Panc1 (cell line): ENCODE data around the gene NPHP1. TPM values are rescaled to one million over a fixed set of nuclear protein-coding genes. Genes with fewer than 3 reads are reported as not detected.
"Not testable (repeated sequence)": the region's sequence is repeated elsewhere in the genome, so short reads cannot be mapped to it uniquely, and the experiment has no call there.

ENCODE experiments used
- ATAC-seq: fragments of 200-7000 bp; cut with Tn5 transposase; 2 replicates; pipeline ENCODE4 v1.9.1; 2020; ENCODE audit warnings: mild to moderate bottlenecking, moderate library complexity
- BruUV-seq: library from RNA; stranded (reverse); fragments of 400-500 nt; replicated peaks from 2 replicates; lab custom pipeline; 2021; lab: Mats Ljungman, UMichigan
- CTCF ChIA-PET: fragments of 300-600 bp; sonication (Branson Sonifier 250); formaldehyde crosslinking; loops from one replicate; lab custom pipeline; 2022; ENCODE audit warnings: antibody characterized with exemption; lab: Charles Lee
- POLR2A ChIA-PET: fragments of 300-600 bp; sonication (Branson Sonifier 250); formaldehyde crosslinking; loops from one replicate; lab custom pipeline; 2022; ENCODE audit warnings: antibody characterized with exemption; lab: Charles Lee
- DNase-seq: peaks from one replicate; pipeline ENCODE4 v3.0.0-alpha.2; 2010; ENCODE audit warnings: low read depth, low spot score
- H3K27ac ChIP-seq: 2 replicates; pipeline ENCODE4 v1.5.1; 2011; ENCODE audit warnings: mild to moderate bottlenecking, low read length, inconsistent platforms
- H3K27me3 ChIP-seq: fragments of 200-500 bp; sonication (Bioruptor generic); 2 replicates; pipeline ENCODE4 v1.6.0; 2014; ENCODE audit warnings: low read length, inconsistent platforms; ENCODE audit not compliant: control insufficient read depth, insufficient read depth
- H3K36me3 ChIP-seq: fragments of 200-500 bp; sonication (Bioruptor generic); 2 replicates; pipeline ENCODE4 v1.5.1; 2014; ENCODE audit warnings: inconsistent platforms, mild to moderate bottlenecking, low read length, moderate library complexity; ENCODE audit not compliant: control insufficient read depth, insufficient read depth
- H3K4me1 ChIP-seq: 2 replicates; pipeline ENCODE4 v1.5.1; 2011; ENCODE audit warnings: inconsistent platforms, mild to moderate bottlenecking, low read length, moderate library complexity; ENCODE audit not compliant: control insufficient read depth, insufficient read depth
- H3K4me3 ChIP-seq, 2 experiments: 2 replicates each; pipeline ENCODE4 v1.5.1; 2011 to 2012; ENCODE audit warnings: low read depth in 2 of 2, low read length in 2 of 2, mild to moderate bottlenecking in 2 of 2, inconsistent platforms in 1 of 2, moderate library complexity in 1 of 2
- H3K9me3 ChIP-seq: fragments of 200-500 bp; sonication (Bioruptor generic); 2 replicates; pipeline ENCODE4 v1.5.1; 2014; ENCODE audit warnings: low read depth, mild to moderate bottlenecking, inconsistent platforms, low read length, moderate library complexity; ENCODE audit not compliant: control insufficient read depth, insufficient read depth
- POLR2AphosphoS5 ChIP-seq: IDR thresholded peaks from 2 replicates; pipeline ENCODE4 v1.6.1; 2012; ENCODE audit warnings: mild to moderate bottlenecking, low read depth, low read length, moderate library complexity
- SIN3A ChIP-seq: IDR thresholded peaks from 2 replicates; pipeline ENCODE4 v1.6.1; 2012; ENCODE audit warnings: low read depth, mild to moderate bottlenecking, low read length, moderate library complexity, borderline replicate concordance; ENCODE audit not compliant: insufficient read depth
- TCF7L2 ChIP-seq: IDR thresholded peaks from 2 replicates; pipeline ENCODE4 v1.6.1; 2011; ENCODE audit warnings: mild to moderate bottlenecking, low read depth, low read length, inconsistent platforms
- in situ Hi-C: cut with HindIII; loops from 2 replicates; pipeline ENCODE4 v1.10.0; 2016; ENCODE audit warnings: low sequenced_read_pairs, low pct_unique_long_range_greater_than_20kb
- intact Hi-C: fragments of 100-400 bp; cut with micrococcal nuclease; formaldehyde crosslinking; loops from one replicate; pipeline ENCODE4 v1.10.0; 2022; ENCODE audit not compliant: unreplicated experiment
- total RNA-seq: library from RNA; stranded (reverse); gene quantifications from one replicate; pipeline ENCODE4 v1.2.1, GENCODE V29; 2021; ENCODE audit not compliant: unreplicated experiment
- TF ChIP-seq, protein P1 (sequence below), 2 experiments: IDR thresholded peaks; 2 replicates each; pipeline ENCODE4 v1.6.1; 2011 to 2012; ENCODE audit warnings: low read depth in 2 of 2, control low read depth in 1 of 2, low read length in 1 of 2, mild to moderate bottlenecking in 1 of 2, moderate library complexity in 1 of 2; ENCODE audit not compliant: insufficient read depth in 1 of 2
- TF ChIP-seq, protein P2 (sequence below): fragments of 450-650 bp; IDR thresholded peaks from 2 replicates; pipeline ENCODE4 v1.5.1; 2017; ENCODE audit warnings: mild to moderate bottlenecking

NPHP1 gene
- total RNA-seq, 1 experiment from 2014 or later: 7.2 TPM

DNA sequence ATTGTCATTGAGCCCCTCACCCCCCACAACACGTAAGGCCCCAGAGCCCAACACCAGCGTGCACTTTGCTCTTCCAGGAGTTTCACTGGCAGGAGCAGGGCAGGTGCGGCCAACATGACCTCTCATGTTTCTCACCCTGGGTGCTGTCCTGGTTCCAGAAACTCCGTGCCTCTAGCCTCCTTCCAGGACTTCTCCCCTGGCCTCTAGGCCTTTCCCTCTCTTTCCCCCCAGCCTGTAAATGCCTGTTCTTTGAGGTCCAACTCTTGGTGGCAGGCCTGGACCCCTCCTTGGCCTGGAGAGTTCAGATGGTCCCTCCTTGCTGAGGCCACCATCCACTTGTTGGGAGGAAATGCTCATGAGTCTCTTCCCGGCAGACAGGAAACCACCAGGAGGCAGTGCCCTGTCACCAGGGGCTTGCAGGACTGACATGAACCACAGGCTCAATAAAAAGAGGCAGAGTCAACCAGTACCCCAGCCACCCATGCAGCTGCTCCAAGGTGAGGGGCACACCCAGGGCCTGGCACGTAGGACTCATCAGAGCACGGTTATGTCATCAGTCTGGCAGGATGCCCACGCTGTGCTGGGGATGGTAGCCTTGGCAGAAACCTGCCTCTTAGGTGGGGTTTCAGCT is 90.7 kb downstream of the NPHP1 start:
- H3K36me3 ChIP-seq: no peaks in the 10 kb centered on the region; the same call in 1 of the 2 replicates
- POLR2A ChIA-PET: no interaction called here
- H3K4me3 ChIP-seq: peak overlapping the region; percentile 72 to 86
- BruUV-seq: no TSS peak
- intact Hi-C loops: no loop called here
- ATAC-seq (peak; percentile 56), DNase-seq (no peak)
- peaks cover 32% of the 10 kb centered on the region for H3K4me1 ChIP-seq
- no peaks in the 10 kb centered on the region for H3K27me3 ChIP-seq
- H3K9me3 ChIP-seq: peaks cover 3% of the 10 kb centered on the region; the same call in 1 of the 2 replicates
- CTCF ChIA-PET: no interaction called here
- in situ Hi-C loops: no loop called here
- peak overlapping the region; percentile 99 for H3K27ac ChIP-seq
- TF ChIP-seq, protein P1, sequence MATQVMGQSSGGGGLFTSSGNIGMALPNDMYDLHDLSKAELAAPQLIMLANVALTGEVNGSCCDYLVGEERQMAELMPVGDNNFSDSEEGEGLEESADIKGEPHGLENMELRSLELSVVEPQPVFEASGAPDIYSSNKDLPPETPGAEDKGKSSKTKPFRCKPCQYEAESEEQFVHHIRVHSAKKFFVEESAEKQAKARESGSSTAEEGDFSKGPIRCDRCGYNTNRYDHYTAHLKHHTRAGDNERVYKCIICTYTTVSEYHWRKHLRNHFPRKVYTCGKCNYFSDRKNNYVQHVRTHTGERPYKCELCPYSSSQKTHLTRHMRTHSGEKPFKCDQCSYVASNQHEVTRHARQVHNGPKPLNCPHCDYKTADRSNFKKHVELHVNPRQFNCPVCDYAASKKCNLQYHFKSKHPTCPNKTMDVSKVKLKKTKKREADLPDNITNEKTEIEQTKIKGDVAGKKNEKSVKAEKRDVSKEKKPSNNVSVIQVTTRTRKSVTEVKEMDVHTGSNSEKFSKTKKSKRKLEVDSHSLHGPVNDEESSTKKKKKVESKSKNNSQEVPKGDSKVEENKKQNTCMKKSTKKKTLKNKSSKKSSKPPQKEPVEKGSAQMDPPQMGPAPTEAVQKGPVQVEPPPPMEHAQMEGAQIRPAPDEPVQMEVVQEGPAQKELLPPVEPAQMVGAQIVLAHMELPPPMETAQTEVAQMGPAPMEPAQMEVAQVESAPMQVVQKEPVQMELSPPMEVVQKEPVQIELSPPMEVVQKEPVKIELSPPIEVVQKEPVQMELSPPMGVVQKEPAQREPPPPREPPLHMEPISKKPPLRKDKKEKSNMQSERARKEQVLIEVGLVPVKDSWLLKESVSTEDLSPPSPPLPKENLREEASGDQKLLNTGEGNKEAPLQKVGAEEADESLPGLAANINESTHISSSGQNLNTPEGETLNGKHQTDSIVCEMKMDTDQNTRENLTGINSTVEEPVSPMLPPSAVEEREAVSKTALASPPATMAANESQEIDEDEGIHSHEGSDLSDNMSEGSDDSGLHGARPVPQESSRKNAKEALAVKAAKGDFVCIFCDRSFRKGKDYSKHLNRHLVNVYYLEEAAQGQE (IDR thresholded peaks at IDR 0.05; ENCODE audit: insufficient read depth in 1 of 2, low read depth in 2 of 2, low read length in 1 of 2): no peak; a peak in 1 of 4 replicates
- peak; percentile 66; the same call in 1 of the 2 replicates for TF ChIP-seq SIN3A
- TF ChIP-seq TCF7L2: no peak
- TF ChIP-seq, protein P2, sequence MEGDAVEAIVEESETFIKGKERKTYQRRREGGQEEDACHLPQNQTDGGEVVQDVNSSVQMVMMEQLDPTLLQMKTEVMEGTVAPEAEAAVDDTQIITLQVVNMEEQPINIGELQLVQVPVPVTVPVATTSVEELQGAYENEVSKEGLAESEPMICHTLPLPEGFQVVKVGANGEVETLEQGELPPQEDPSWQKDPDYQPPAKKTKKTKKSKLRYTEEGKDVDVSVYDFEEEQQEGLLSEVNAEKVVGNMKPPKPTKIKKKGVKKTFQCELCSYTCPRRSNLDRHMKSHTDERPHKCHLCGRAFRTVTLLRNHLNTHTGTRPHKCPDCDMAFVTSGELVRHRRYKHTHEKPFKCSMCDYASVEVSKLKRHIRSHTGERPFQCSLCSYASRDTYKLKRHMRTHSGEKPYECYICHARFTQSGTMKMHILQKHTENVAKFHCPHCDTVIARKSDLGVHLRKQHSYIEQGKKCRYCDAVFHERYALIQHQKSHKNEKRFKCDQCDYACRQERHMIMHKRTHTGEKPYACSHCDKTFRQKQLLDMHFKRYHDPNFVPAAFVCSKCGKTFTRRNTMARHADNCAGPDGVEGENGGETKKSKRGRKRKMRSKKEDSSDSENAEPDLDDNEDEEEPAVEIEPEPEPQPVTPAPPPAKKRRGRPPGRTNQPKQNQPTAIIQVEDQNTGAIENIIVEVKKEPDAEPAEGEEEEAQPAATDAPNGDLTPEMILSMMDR: peak; percentile 61
- peak; percentile 61; the same call in 1 of the 2 replicates for TF ChIP-seq POLR2AphosphoS5

DNA sequence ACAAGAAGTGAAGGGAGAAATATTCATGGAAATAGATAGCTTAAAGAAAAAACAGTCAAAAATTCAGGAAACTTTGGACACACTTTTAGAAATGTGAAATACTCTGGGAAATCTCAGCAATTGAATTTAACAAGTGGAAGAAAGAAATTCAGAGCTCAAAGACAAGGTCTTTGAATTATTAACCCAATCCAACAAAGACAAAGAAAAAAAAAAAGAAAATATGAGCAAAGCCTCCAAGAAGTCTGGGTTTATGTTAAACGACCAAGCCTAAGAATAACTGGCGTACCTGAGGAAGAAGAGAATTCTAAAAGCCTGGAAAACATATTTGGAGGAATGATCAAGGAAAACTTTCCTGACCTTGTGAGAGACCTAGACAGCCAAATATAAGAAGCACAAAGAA is 96.5 kb downstream of the NPHP1 start:
- DNase-seq, H3K27me3 ChIP-seq, ATAC-seq, H3K9me3 ChIP-seq, intact Hi-C loops, H3K36me3 ChIP-seq, CTCF ChIA-PET, POLR2A ChIA-PET, H3K4me3 ChIP-seq, in situ Hi-C loops, BruUV-seq: not testable (repeated sequence)
- peak overlapping the region; percentile 94 for H3K27ac ChIP-seq
- peaks cover 62% of the 10 kb centered on the region for H3K4me1 ChIP-seq
